A673 (cell line): ENCODE measurements around the gene HSDL2. TPM values are rescaled to one million over a fixed set of nuclear protein-coding genes. Genes with fewer than 3 reads are reported as not detected.

ENCODE experiments used
- BruUV-seq: library from RNA; stranded (reverse); fragments of 400-500 nt; replicated peaks from 2 replicates; lab custom pipeline; 2021; lab: Mats Ljungman, UMichigan
- CTCF ChIA-PET: fragments of 300-600 bp; sonication (Branson Sonifier 250); formaldehyde crosslinking; loops from one replicate; lab custom pipeline; 2022; ENCODE audit warnings: antibody characterized with exemption; lab: Charles Lee
- POLR2A ChIA-PET: fragments of 300-600 bp; sonication (Branson Sonifier 250); formaldehyde crosslinking; loops from one replicate; lab custom pipeline; 2022; ENCODE audit warnings: antibody characterized with exemption; ENCODE audit not compliant: low non-redundant PET; lab: Charles Lee
- DNase-seq: peaks from one replicate; pipeline ENCODE4 v3.0.0-alpha.2; 2015; ENCODE audit warnings: low spot score
- H3K27ac ChIP-seq: fragments of 200-600 bp; sonication (generic); 2 replicates; pipeline ENCODE4 v1.5.1; 2016; ENCODE audit warnings: mixed run types, low read depth, mild to moderate bottlenecking, mixed read lengths, antibody characterized with exemption, low read length; ENCODE audit not compliant: poor library complexity, severe bottlenecking
- H3K27me3 ChIP-seq: fragments of 200-600 bp; sonication (generic); replicated peaks from 2 replicates; pipeline ENCODE4 v1.6.1; 2017; ENCODE audit warnings: mixed run types, low read depth, mild to moderate bottlenecking, mixed read lengths, antibody characterized with exemption, low read length; ENCODE audit not compliant: insufficient read depth, poor library complexity
- H3K36me3 ChIP-seq: fragments of 200-600 bp; sonication (generic); 2 replicates; pipeline ENCODE4 v1.6.1; 2016; ENCODE audit warnings: mixed run types, mild to moderate bottlenecking, mixed read lengths, antibody characterized with exemption, low read length; ENCODE audit not compliant: insufficient read depth, poor library complexity, severe bottlenecking
- H3K4me1 ChIP-seq: fragments of 200-600 bp; sonication (generic); 2 replicates; pipeline ENCODE4 v1.6.1; 2017; ENCODE audit warnings: mixed run types, mild to moderate bottlenecking, mixed read lengths, antibody characterized with exemption, low read length; ENCODE audit not compliant: insufficient read depth, poor library complexity, severe bottlenecking
- H3K4me3 ChIP-seq: fragments of 200-600 bp; sonication (generic); 2 replicates; pipeline ENCODE4 v1.5.1; 2016; ENCODE audit warnings: low read depth, mixed run types, mild to moderate bottlenecking, mixed read lengths, low read length; ENCODE audit not compliant: poor library complexity, severe bottlenecking
- H3K9me3 ChIP-seq: fragments of 200-600 bp; sonication (generic); 2 replicates; pipeline ENCODE4 v1.6.1; 2016; ENCODE audit warnings: mixed run types, low read depth, mild to moderate bottlenecking, mixed read lengths, antibody characterized with exemption, low read length; ENCODE audit not compliant: poor library complexity, severe bottlenecking
- EZH2 ChIP-seq: fragments of 200-600 bp; sonication (generic); IDR thresholded peaks from 2 replicates; pipeline ENCODE4 v1.6.1; 2017; ENCODE audit warnings: borderline replicate concordance, low read depth, mild to moderate bottlenecking, mixed read lengths, antibody characterized with exemption, low read length; ENCODE audit not compliant: poor library complexity, severe bottlenecking
- intact Hi-C: fragments of 100-400 bp; cut with micrococcal nuclease; formaldehyde crosslinking; loops from one replicate; pipeline ENCODE4 v1.10.0; 2022; ENCODE audit not compliant: unreplicated experiment
- total RNA-seq: library from RNA; stranded (reverse); gene quantifications from 2 replicates; pipeline ENCODE4 v1.2.3, GENCODE V29; 2021
- TF ChIP-seq, protein P1 (sequence below): fragments of 300-800, 200-600 bp; sonication (generic); conservative IDR thresholded peaks from 2 replicates; pipeline ENCODE4 v1.5.1; 2017; ENCODE audit warnings: low read depth, mild to moderate bottlenecking, antibody characterized with exemption, low read length, moderate library complexity, mixed read lengths

The HSDL2 gene
- total RNA-seq, 1 experiment from 2014 or later = 28.2 TPM

DNA sequence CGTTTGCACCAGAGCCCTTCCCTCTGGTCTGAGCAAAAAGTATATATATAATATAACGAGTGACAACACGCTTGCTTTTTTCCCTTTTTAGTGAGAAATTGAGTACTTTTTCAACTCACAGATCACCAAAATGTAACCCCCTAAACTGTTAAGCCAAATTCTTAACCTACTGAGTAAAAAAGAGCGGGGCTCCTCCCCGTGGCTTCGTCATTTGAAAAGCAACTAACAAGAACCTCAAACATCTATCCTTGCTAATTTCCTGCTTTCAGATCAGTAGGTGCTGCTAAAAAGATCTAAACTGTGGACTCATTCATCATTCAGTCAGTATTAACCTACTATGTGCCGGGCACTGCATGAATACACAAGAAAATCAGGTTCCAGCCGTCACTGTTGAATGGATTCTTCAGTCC, 45.5 kb upstream of the HSDL2 start:
- Histone ChIP-seq H3K36me3 (no peaks in the 10 kb centered on the region), H3K4me3 (peak overlapping the region; percentile 92), H3K27ac (peak overlapping the region; percentile 83), H3K4me1 (peaks cover 7% of the 10 kb centered on the region), H3K9me3 (no peaks in the 10 kb centered on the region), H3K27me3 (no peaks in the 10 kb centered on the region)
- intact Hi-C loops = loop anchor here (5.0 kb wide), 3 partner anchors 43 to 222 kb away; no protein-coding TSS in a partner anchor
- CTCF ChIA-PET = interaction anchor here (0.6 to 1.4 kb wide), 9 partner anchors 29 to 367 kb away, joined by 3 to 14 read pairs (median 9); no protein-coding TSS in a partner anchor
- POLR2A ChIA-PET = interaction anchor here (1.4 kb wide), 1 partner anchor 15 kb away, joined by 10 read pairs; no protein-coding TSS in a partner anchor
- no peak for DNase-seq
- no peak for TF ChIP-seq EZH2
- TF ChIP-seq, protein P1, sequence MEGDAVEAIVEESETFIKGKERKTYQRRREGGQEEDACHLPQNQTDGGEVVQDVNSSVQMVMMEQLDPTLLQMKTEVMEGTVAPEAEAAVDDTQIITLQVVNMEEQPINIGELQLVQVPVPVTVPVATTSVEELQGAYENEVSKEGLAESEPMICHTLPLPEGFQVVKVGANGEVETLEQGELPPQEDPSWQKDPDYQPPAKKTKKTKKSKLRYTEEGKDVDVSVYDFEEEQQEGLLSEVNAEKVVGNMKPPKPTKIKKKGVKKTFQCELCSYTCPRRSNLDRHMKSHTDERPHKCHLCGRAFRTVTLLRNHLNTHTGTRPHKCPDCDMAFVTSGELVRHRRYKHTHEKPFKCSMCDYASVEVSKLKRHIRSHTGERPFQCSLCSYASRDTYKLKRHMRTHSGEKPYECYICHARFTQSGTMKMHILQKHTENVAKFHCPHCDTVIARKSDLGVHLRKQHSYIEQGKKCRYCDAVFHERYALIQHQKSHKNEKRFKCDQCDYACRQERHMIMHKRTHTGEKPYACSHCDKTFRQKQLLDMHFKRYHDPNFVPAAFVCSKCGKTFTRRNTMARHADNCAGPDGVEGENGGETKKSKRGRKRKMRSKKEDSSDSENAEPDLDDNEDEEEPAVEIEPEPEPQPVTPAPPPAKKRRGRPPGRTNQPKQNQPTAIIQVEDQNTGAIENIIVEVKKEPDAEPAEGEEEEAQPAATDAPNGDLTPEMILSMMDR = no peak
- no TSS peak for BruUV-seq

DNA sequence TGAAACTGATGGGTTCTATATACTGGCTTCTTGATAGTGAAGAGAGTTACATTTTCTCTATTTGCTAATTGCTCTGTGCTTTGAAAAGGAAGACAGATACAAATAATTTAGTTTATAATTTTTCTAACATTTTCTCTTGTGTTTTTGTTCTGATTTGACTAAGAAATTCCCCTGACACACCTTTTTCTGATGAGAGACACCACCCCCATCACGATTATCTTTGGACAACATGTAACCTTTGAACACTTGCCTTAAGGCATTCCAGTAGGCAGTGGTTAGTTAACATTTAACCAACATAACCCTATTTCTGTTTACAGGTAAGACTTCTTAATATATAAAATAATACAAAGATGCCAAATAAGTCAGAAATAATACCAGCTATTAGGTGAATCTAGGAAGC, 42.4 kb upstream of the HSDL2 start:
- CTCF ChIA-PET = no interaction called here
- no TSS peak for BruUV-seq

DNA sequence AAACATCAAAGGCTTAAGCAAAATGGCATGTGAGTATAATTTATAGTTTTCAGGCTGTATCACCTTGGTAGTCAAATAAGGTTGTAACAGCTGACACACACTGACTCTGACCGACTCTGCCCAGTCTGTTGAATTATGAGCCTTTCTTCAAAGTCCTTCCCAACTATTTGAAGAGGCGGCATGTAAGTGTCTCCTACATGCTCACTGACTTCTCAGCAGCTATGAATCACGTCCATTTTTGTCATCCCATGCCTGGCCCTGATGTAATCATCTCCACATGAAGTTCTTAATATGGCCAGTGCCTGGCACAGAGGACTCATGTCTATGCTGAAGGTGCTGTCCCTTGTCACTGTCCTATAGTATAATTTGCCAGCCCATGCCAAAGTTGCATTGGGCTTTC, 41.3 kb upstream of the HSDL2 start:
- intact Hi-C loops = no loop called here
- no peak for TF ChIP-seq EZH2
- TF ChIP-seq, protein P1 = no peak
- no peaks in the 10 kb centered on the region for H3K9me3 ChIP-seq
- no peak for DNase-seq
- no TSS peak for BruUV-seq
- no peaks in the 10 kb centered on the region for H3K27me3 ChIP-seq
- H3K4me3 ChIP-seq = no peak overlapping the region
- no peak overlapping the region for H3K27ac ChIP-seq
- no peaks in the 10 kb centered on the region for H3K4me1 ChIP-seq
- no peaks in the 10 kb centered on the region for H3K36me3 ChIP-seq
- ChIA-PET CTCF (no interaction called here), POLR2A (no interaction called here)

More for the DNA sequence above, 42.4 kb upstream of the HSDL2 start:
- POLR2A ChIA-PET = no interaction called here
- intact Hi-C loops = no loop called here
- Histone ChIP-seq H3K27me3 (no peaks in the 10 kb centered on the region), H3K4me3 (no peak overlapping the region), H3K9me3 (no peaks in the 10 kb centered on the region), H3K27ac (no peak overlapping the region), H3K4me1 (no peaks in the 10 kb centered on the region), H3K36me3 (no peaks in the 10 kb centered on the region)
- TF ChIP-seq EZH2 = no peak
- TF ChIP-seq, protein P1 = no peak
- DNase-seq = no peak
